IgD-negative memory B cell (primary cell): ENCODE data around the gene CTNNA2. TPM values are rescaled to one million over a fixed set of nuclear protein-coding genes. Genes with fewer than 3 reads are reported as not detected.
"Not testable (repeated sequence)": the region's sequence is repeated elsewhere in the genome, so short reads cannot be mapped to it uniquely, and the experiment has no call there.

Experiments
- H3K27ac Mint-ChIP-seq, 3 donors: one replicate each; pipeline ENCODE4 v1.8.0; 2020 to 2022; ENCODE audit warnings: mild to moderate bottlenecking in 3 of 3, mixed read lengths in 3 of 3, moderate library complexity in 1 of 3
- H3K27me3 Mint-ChIP-seq: one replicate; pipeline ENCODE4 v1.8.0; 2021; ENCODE audit warnings: mixed read lengths
- H3K36me3 Mint-ChIP-seq: one replicate; pipeline ENCODE4 v1.8.0; 2020; ENCODE audit warnings: mild to moderate bottlenecking, mixed read lengths
- H3K4me1 Mint-ChIP-seq, 3 donors: one replicate each; pipeline ENCODE4 v1.8.0; 2020 to 2022; ENCODE audit warnings: mixed read lengths in 3 of 3, mild to moderate bottlenecking in 1 of 3
- H3K4me3 Mint-ChIP-seq, 4 donors: one replicate each; pipeline ENCODE4 v1.8.0; 2020 to 2022; ENCODE audit warnings: mild to moderate bottlenecking in 4 of 4, mixed read lengths in 4 of 4, moderate library complexity in 3 of 4
- H3K9me3 Mint-ChIP-seq, 3 donors: one replicate each; pipeline ENCODE4 v1.8.0; 2020 to 2021; ENCODE audit warnings: mixed read lengths in 3 of 3, mild to moderate bottlenecking in 1 of 3
- polyA plus RNA-seq: library from polyadenylated mRNA; unstranded; fragments of 300-500 nt; fragmentation: Illumina TruSeq; gene quantifications from one replicate; pipeline ENCODE4 v1.2.3, GENCODE V29; 2021

CTNNA2 gene
- polyA plus RNA-seq, 1 donor from 2014 or later = not detected

GRCh38 chr2:80136338-80136737 lies 623.5 kb downstream of the CTNNA2 start:
- Mint-ChIP-seq H3K4me3 (no peak overlapping the region), H3K4me1 (no peaks in the 10 kb centered on the region), H3K36me3 (no peaks in the 10 kb centered on the region), H3K27me3 (no peaks in the 10 kb centered on the region), H3K27ac (no peak overlapping the region), H3K9me3 (peaks cover 4 to 17% (median 9%) of the 10 kb centered on the region in 3 donors)

- H3K27ac Mint-ChIP-seq = no peak overlapping the region
- no peaks in the 10 kb centered on the region for H3K4me1 Mint-ChIP-seq
- H3K36me3 Mint-ChIP-seq = no peaks in the 10 kb centered on the region
- H3K4me3 Mint-ChIP-seq = no peak overlapping the region
- H3K27me3 Mint-ChIP-seq = no peaks in the 10 kb centered on the region
- peaks cover 7 to 12% (median 9%) of the 10 kb centered on the region in 3 donors for H3K9me3 Mint-ChIP-seq
Observed at GRCh38 chr2:80139001-80139400, 626.1 kb downstream of the CTNNA2 start.

GRCh38 chr2:80141007-80141726 lies 628.3 kb downstream of the CTNNA2 start:
- no peak overlapping the region for H3K27ac Mint-ChIP-seq
- no peaks in the 10 kb centered on the region for H3K4me1 Mint-ChIP-seq
- no peaks in the 10 kb centered on the region for H3K36me3 Mint-ChIP-seq
- no peak overlapping the region for H3K4me3 Mint-ChIP-seq
- no peaks in the 10 kb centered on the region for H3K27me3 Mint-ChIP-seq
- peaks cover 5 to 9% (median 9%) of the 10 kb centered on the region in 3 donors for H3K9me3 Mint-ChIP-seq

- no peaks in the 10 kb centered on the region for H3K27me3 Mint-ChIP-seq
- H3K9me3 Mint-ChIP-seq = peaks cover 2 to 5% (median 3%) of the 10 kb centered on the region in 3 donors
- no peaks in the 10 kb centered on the region for H3K36me3 Mint-ChIP-seq
- no peak overlapping the region for H3K27ac Mint-ChIP-seq
- H3K4me1 Mint-ChIP-seq = no peaks in the 10 kb centered on the region
- no peak overlapping the region for H3K4me3 Mint-ChIP-seq
Observed at GRCh38 chr2:80145499-80145898, 632.6 kb downstream of the CTNNA2 start.

GRCh38 chr2:80146757-80147156 lies 633.9 kb downstream of the CTNNA2 start:
- H3K9me3 Mint-ChIP-seq = not testable (repeated sequence)

GRCh38 chr2:80147690-80148089 lies 634.8 kb downstream of the CTNNA2 start:
- H3K4me3 Mint-ChIP-seq = no peak overlapping the region
- H3K4me1 Mint-ChIP-seq = no peaks in the 10 kb centered on the region
- H3K27ac Mint-ChIP-seq = no peak overlapping the region
- peaks cover 0 to 8% (median 5%) of the 10 kb centered on the region in 3 donors for H3K9me3 Mint-ChIP-seq
- no peaks in the 10 kb centered on the region for H3K27me3 Mint-ChIP-seq
- no peaks in the 10 kb centered on the region for H3K36me3 Mint-ChIP-seq

More at GRCh38 chr2:80146757-80147156, 633.9 kb downstream of the CTNNA2 start:
- H3K4me3 Mint-ChIP-seq, H3K27me3 Mint-ChIP-seq, H3K4me1 Mint-ChIP-seq, H3K36me3 Mint-ChIP-seq, H3K27ac Mint-ChIP-seq: not testable (repeated sequence)

GRCh38 chr2:80148906-80149305 lies 636.1 kb downstream of the CTNNA2 start:
- H3K9me3 Mint-ChIP-seq = peaks cover 0 to 8% (median 0%) of the 10 kb centered on the region in 3 donors
- no peaks in the 10 kb centered on the region for H3K4me1 Mint-ChIP-seq
- H3K36me3 Mint-ChIP-seq = no peaks in the 10 kb centered on the region
- H3K27me3 Mint-ChIP-seq = no peaks in the 10 kb centered on the region
- H3K4me3 Mint-ChIP-seq = no peak overlapping the region
- no peak overlapping the region for H3K27ac Mint-ChIP-seq

- peaks cover 0 to 8% (median 0%) of the 10 kb centered on the region in 3 donors for H3K9me3 Mint-ChIP-seq
- H3K4me3 Mint-ChIP-seq = no peak overlapping the region
- H3K27ac Mint-ChIP-seq = no peak overlapping the region
- H3K27me3 Mint-ChIP-seq = no peaks in the 10 kb centered on the region
- no peaks in the 10 kb centered on the region for H3K4me1 Mint-ChIP-seq
- H3K36me3 Mint-ChIP-seq = no peaks in the 10 kb centered on the region
Observed at GRCh38 chr2:80149991-80150390, 637.1 kb downstream of the CTNNA2 start.

- Mint-ChIP-seq H3K9me3 (peaks cover 0 to 7% (median 0%) of the 10 kb centered on the region in 3 donors), H3K36me3 (no peaks in the 10 kb centered on the region), H3K27ac (no peak overlapping the region), H3K4me1 (no peaks in the 10 kb centered on the region), H3K4me3 (no peak overlapping the region), H3K27me3 (no peaks in the 10 kb centered on the region)
Observed at GRCh38 chr2:80151248-80151647, 638.4 kb downstream of the CTNNA2 start.

GRCh38 chr2:80151651-80152050 lies 638.8 kb downstream of the CTNNA2 start:
- Mint-ChIP-seq H3K27ac (peak overlapping the region in 1 of 3 donors; percentile 31), H3K4me1 (no peaks in the 10 kb centered on the region), H3K27me3 (no peaks in the 10 kb centered on the region), H3K36me3 (no peaks in the 10 kb centered on the region), H3K9me3 (peaks cover 0 to 5% (median 0%) of the 10 kb centered on the region in 3 donors), H3K4me3 (no peak overlapping the region)

GRCh38 chr2:80153151-80153550 lies 640.3 kb downstream of the CTNNA2 start:
- Mint-ChIP-seq H3K36me3 (no peaks in the 10 kb centered on the region), H3K27me3 (no peaks in the 10 kb centered on the region), H3K27ac (no peak overlapping the region), H3K4me1 (no peaks in the 10 kb centered on the region), H3K4me3 (no peak overlapping the region), H3K9me3 (peaks cover 0 to 9% (median 2%) of the 10 kb centered on the region in 3 donors)

GRCh38 chr2:80153768-80154167 lies 640.9 kb downstream of the CTNNA2 start:
- Mint-ChIP-seq H3K36me3 (no peaks in the 10 kb centered on the region), H3K27ac (no peak overlapping the region), H3K4me1 (no peaks in the 10 kb centered on the region), H3K9me3 (peaks cover 0 to 12% (median 2%) of the 10 kb centered on the region in 3 donors), H3K27me3 (no peaks in the 10 kb centered on the region), H3K4me3 (no peak overlapping the region)

- no peaks in the 10 kb centered on the region for H3K4me1 Mint-ChIP-seq
- H3K27ac Mint-ChIP-seq = no peak overlapping the region
- no peak overlapping the region for H3K4me3 Mint-ChIP-seq
- H3K9me3 Mint-ChIP-seq = peaks cover 0 to 12% (median 2%) of the 10 kb centered on the region in 3 donors
- no peaks in the 10 kb centered on the region for H3K27me3 Mint-ChIP-seq
- H3K36me3 Mint-ChIP-seq = no peaks in the 10 kb centered on the region
Observed at GRCh38 chr2:80154231-80154915, 641.5 kb downstream of the CTNNA2 start.

GRCh38 chr2:80164375-80164774 lies 651.5 kb downstream of the CTNNA2 start:
- no peak overlapping the region for H3K4me3 Mint-ChIP-seq
- no peaks in the 10 kb centered on the region for H3K27me3 Mint-ChIP-seq
- no peaks in the 10 kb centered on the region for H3K4me1 Mint-ChIP-seq
- H3K9me3 Mint-ChIP-seq = peaks cover 0 to 11% (median 3%) of the 10 kb centered on the region in 3 donors
- no peaks in the 10 kb centered on the region for H3K36me3 Mint-ChIP-seq
- no peak overlapping the region for H3K27ac Mint-ChIP-seq

- no peaks in the 10 kb centered on the region for H3K36me3 Mint-ChIP-seq
- H3K27me3 Mint-ChIP-seq = no peaks in the 10 kb centered on the region
- no peak overlapping the region for H3K27ac Mint-ChIP-seq
- H3K9me3 Mint-ChIP-seq = peaks cover under 1 to 14% (median 3%) of the 10 kb centered on the region in 3 donors
- H3K4me1 Mint-ChIP-seq = no peaks in the 10 kb centered on the region
- no peak overlapping the region for H3K4me3 Mint-ChIP-seq
Observed at GRCh38 chr2:80166483-80167171, 653.8 kb downstream of the CTNNA2 start.
